Lung (tissue), 12 donors: ENCODE data around the gene SHOX. TPM values are rescaled to one million over a fixed set of nuclear protein-coding genes. Genes with fewer than 3 reads are reported as not detected.

Experiments used
- ATAC-seq: fragments of 200-7000 bp; cut with Tn5 transposase; one replicate; pipeline ENCODE4 v1.9.1; 2020; ENCODE audit warnings: moderate number of reproducible peaks; ENCODE audit not compliant: insufficient read depth, low FRiP score
- DNase-seq, 3 donors: peaks; one replicate each; pipeline ENCODE4 v3.0.0-alpha.2; 2013 to 2017
- H3K27ac ChIP-seq, 2 donors: one replicate each; pipeline ENCODE4 v1.5.1; 2013; ENCODE audit warnings: mild to moderate bottlenecking in 2 of 2, moderate library complexity in 2 of 2, control low read depth in 1 of 2, inconsistent platforms in 1 of 2, low read depth in 1 of 2, low read length in 1 of 2
- H3K27me3 ChIP-seq, 3 donors: one replicate each; pipeline ENCODE4 v1.5.1; 2013; ENCODE audit warnings: low read length in 2 of 3; ENCODE audit not compliant: control insufficient read depth in 3 of 3, insufficient read depth in 3 of 3
- H3K36me3 ChIP-seq, 4 donors: one replicate each; pipeline ENCODE4 v1.5.1; 2013; ENCODE audit warnings: low read length in 4 of 4, mild to moderate bottlenecking in 1 of 4, moderate library complexity in 1 of 4; ENCODE audit not compliant: control insufficient read depth in 4 of 4, insufficient read depth in 4 of 4
- H3K4me1 ChIP-seq, 5 donors: one replicate each; pipeline ENCODE4 v1.5.1; 2013; ENCODE audit warnings: low read length in 5 of 5, mild to moderate bottlenecking in 2 of 5, moderate library complexity in 1 of 5; ENCODE audit not compliant: control insufficient read depth in 5 of 5, insufficient read depth in 5 of 5
- H3K4me3 ChIP-seq: one replicate; pipeline ENCODE4 v1.5.1; 2013; ENCODE audit warnings: mild to moderate bottlenecking, control low read depth, moderate library complexity
- H3K9ac ChIP-seq, 2 donors: one replicate each; pipeline ENCODE4 v1.5.1; 2013; ENCODE audit warnings: low read length in 2 of 2, control low read depth in 1 of 2; ENCODE audit not compliant: insufficient read depth in 1 of 2
- H3K9me3 ChIP-seq, 4 donors: one replicate each; pipeline ENCODE4 v1.5.1; 2013; ENCODE audit warnings: low read length in 3 of 4, mild to moderate bottlenecking in 1 of 4, moderate library complexity in 1 of 4; ENCODE audit not compliant: control insufficient read depth in 4 of 4, insufficient read depth in 3 of 4
- WGBS, 2 donors: extraction: QIAGEN DNeasy Blood & Tissue Kit; methylation state at CpG; one replicate each; pipeline ENCODE4 v1.1.7; 2013; 5-methylcytosine and 5-hydroxymethylcytosine counted together
- polyA plus RNA-seq, 2 donors: library from polyadenylated mRNA; stranded (reverse); fragments of 200-250 nt; gene quantifications; one replicate each; pipeline ENCODE4 v1.2.1, GENCODE V29; 2013
- total RNA-seq, 2 donors: library from RNA; depleted of rRNA in 1 of 2; stranded (reverse); fragments of >200 nt in 1 of 2; gene quantifications; one replicate each; pipeline ENCODE4 v1.2.1, GENCODE V29; 2014 to 2021
- TF ChIP-seq, protein P1 (sequence below): IDR thresholded peaks from 2 replicates; pipeline ENCODE4 v1.5.1; 2012; ENCODE audit warnings: mild to moderate bottlenecking; ENCODE audit errors: control extremely low read depth, extremely low read depth
- donor health status: control.
- donor health status: control.
- donor health status: Bipolar disorder and iron deficiency.
- donor health status: healthy.
- donor health status: DM: yes; HTN: yes; CAD: no.

SHOX gene
- total and polyA plus RNA-seq, 4 donors = not detected

DNA sequence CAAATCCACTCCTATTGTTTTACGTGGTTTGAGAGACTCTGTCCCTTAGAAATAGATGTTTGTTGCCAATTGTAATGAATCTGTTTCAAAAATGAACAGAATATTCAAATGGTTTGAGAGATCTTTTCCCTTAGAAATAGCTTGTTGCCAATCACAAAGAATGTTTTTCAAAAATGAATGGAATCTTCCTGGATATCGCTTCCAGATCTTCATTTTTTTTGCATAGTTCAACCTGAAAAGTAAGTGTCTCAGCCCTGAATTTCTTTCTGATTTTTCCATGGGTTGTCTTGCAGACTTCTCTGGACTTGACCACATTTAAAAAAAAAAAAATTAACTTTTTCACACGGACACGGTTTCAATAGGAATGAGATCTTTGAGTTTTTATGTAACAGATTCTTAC is 22.7 kb downstream of the SHOX start:
- TF ChIP-seq, protein P1, sequence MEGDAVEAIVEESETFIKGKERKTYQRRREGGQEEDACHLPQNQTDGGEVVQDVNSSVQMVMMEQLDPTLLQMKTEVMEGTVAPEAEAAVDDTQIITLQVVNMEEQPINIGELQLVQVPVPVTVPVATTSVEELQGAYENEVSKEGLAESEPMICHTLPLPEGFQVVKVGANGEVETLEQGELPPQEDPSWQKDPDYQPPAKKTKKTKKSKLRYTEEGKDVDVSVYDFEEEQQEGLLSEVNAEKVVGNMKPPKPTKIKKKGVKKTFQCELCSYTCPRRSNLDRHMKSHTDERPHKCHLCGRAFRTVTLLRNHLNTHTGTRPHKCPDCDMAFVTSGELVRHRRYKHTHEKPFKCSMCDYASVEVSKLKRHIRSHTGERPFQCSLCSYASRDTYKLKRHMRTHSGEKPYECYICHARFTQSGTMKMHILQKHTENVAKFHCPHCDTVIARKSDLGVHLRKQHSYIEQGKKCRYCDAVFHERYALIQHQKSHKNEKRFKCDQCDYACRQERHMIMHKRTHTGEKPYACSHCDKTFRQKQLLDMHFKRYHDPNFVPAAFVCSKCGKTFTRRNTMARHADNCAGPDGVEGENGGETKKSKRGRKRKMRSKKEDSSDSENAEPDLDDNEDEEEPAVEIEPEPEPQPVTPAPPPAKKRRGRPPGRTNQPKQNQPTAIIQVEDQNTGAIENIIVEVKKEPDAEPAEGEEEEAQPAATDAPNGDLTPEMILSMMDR = no peak
- Histone ChIP-seq H3K4me1 (no peaks in the 10 kb centered on the region), H3K27ac (no peak overlapping the region), H3K4me3 (no peak overlapping the region), H3K27me3 (peaks cover 0 to 7% (median 0%) of the 10 kb centered on the region in 3 donors), H3K36me3 (no peaks in the 10 kb centered on the region), H3K9ac (no peak overlapping the region), H3K9me3 (peaks cover 0 to 3% (median 0%) of the 10 kb centered on the region in 4 donors)
- DNase-seq = no peak
- 70 to 74% methylated on average over 4 of the region's 4 CpGs for WGBS, 2 donors
- no peak for ATAC-seq

DNA sequence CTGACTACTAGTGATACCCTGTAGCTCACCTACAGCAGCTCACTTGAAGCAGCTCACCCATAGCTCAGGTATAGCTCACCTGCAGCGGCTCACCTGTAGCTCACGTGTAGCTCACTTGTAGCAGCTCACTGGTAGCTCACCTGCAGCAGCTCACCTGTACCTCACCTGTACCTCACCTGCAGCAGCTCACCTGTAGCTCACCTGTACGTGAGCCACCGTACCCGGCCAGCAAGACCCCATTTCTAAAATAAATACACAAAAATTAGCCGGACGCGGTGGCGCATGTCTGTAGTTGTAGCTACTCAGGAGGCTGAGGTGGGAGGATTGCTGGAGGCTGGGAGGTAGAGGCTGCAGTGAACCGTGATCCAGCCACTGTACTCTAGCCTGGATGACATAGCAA is 30.6 kb downstream of the SHOX start:
- 90 to 95% methylated on average over 10 of the region's 10 CpGs for WGBS, 2 donors
- no peaks in the 10 kb centered on the region for H3K36me3 ChIP-seq
- H3K4me3 ChIP-seq = no peak overlapping the region
- DNase-seq (no peak), ATAC-seq (no peak)
- TF ChIP-seq, protein P1 = no peak
- peaks cover 0 to 5% (median 2%) of the 10 kb centered on the region in 4 donors for H3K9me3 ChIP-seq
- no peak overlapping the region for H3K9ac ChIP-seq
- no peaks in the 10 kb centered on the region for H3K4me1 ChIP-seq
- H3K27ac ChIP-seq = no peak overlapping the region
- no peaks in the 10 kb centered on the region for H3K27me3 ChIP-seq

- no peaks in the 10 kb centered on the region for H3K27me3 ChIP-seq
- no peaks in the 10 kb centered on the region for H3K36me3 ChIP-seq
- 73 to 80% methylated on average over 20 of the region's 20 CpGs for WGBS, 2 donors
- DNase-seq = no peak
- peaks cover 0 to 5% (median 2%) of the 10 kb centered on the region in 4 donors for H3K9me3 ChIP-seq
- TF ChIP-seq, protein P1 = no peak
- no peak for ATAC-seq
- H3K4me3 ChIP-seq = no peak overlapping the region
- H3K27ac ChIP-seq = no peak overlapping the region
- H3K9ac ChIP-seq = no peak overlapping the region
- H3K4me1 ChIP-seq = no peaks in the 10 kb centered on the region
These were observed 31.5 kb downstream of the SHOX start for GRCh38 chrX:662126-662525.

- DNase-seq (no peak), ATAC-seq (no peak)
- H3K9me3 ChIP-seq = peaks cover 0 to 5% (median 2%) of the 10 kb centered on the region in 4 donors
- H3K4me3 ChIP-seq = no peak overlapping the region
- H3K4me1 ChIP-seq = no peaks in the 10 kb centered on the region
- H3K9ac ChIP-seq = no peak overlapping the region
- 95 to 97% methylated on average over 18 of the region's 18 CpGs for WGBS, 2 donors
- H3K27ac ChIP-seq = no peak overlapping the region
- TF ChIP-seq, protein P1 = no peak
- H3K27me3 ChIP-seq = no peaks in the 10 kb centered on the region
- H3K36me3 ChIP-seq = no peaks in the 10 kb centered on the region
These were observed 33.2 kb downstream of the SHOX start for GRCh38 chrX:663841-664240.
